ENCODE data around the gene HSPA4.

DNA sequence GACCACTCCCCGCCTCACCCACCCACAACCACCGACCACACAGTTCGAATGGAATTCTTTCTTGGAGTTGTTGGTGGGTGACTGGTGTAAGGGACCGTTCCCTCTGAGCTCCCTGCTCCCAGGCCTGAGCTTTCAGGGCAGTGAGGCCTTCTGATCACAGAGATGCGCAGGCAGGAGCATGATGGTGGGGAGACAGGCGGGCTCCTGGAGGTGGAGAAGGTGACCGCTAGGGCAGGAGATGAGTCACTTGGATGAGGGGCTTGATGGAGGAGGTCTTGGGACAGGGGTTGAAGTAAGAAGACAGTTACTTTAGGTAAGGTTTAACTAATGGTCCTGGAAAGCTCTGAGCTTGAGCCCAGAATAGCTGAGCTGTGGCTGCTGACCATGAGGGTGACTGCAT is 88.5 kb downstream of the HSPA4 start:
- TF ChIP-seq CTCF (conservative IDR thresholded peaks at IDR 0.05 in 1 of 2, IDR thresholded peaks at IDR 0.05 in 1 of 2; ENCODE audit: extremely low read depth in 1 of 2, insufficient read depth in 1 of 2, low read depth in 1 of 2, low read length in 2 of 2) (no peak), EZH2 (IDR thresholded peaks at IDR 0.05; ENCODE audit: borderline replicate concordance, low read length) (no peak)
